Measurements from ENCODE around the gene FGF14.

DNA sequence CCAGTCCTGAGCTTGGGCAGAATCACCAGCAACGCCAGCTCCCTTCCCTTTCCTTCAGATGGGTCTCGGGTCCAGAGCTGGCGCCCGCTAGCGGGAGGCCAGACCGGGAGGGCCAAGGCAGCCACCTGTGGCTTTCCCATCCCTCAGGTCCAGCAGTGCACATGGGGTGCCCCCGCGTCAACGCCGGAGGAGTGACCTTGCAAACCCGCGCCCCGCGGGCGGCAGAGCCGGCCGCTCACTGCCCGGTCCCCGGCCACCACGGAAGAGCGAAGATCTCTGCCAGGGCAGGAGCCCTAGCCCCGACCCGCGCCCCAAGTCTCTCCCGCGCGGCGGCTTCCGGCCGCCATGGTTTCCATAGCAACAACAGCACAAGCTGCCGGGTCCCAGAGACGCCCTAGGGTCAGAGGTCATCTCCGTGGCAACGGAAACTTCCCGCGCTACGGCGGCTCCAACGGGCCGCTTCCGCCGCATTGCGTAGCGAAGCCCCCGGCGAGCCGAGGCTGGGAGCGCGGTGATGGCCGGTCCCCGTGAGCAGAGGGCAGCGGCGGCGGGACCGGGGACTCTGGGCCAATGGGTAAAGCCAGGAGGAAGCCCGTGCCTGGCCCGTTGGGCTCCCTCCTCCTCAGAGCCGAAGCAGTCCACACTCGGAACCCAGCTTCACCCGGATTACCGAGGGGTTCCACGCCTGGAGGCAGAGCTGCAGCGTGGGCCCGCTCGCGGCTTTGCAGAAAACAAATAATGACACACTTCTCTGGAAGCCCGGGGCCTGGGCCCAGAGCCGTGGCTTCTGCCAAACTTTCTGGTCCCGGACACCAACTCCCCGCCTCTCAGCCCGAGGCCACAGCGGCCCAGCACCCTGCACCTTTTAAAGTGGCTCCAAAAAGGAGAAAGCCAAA lies 7.4 kb downstream of the FGF14 start:
- TF ChIP-seq, protein P1, sequence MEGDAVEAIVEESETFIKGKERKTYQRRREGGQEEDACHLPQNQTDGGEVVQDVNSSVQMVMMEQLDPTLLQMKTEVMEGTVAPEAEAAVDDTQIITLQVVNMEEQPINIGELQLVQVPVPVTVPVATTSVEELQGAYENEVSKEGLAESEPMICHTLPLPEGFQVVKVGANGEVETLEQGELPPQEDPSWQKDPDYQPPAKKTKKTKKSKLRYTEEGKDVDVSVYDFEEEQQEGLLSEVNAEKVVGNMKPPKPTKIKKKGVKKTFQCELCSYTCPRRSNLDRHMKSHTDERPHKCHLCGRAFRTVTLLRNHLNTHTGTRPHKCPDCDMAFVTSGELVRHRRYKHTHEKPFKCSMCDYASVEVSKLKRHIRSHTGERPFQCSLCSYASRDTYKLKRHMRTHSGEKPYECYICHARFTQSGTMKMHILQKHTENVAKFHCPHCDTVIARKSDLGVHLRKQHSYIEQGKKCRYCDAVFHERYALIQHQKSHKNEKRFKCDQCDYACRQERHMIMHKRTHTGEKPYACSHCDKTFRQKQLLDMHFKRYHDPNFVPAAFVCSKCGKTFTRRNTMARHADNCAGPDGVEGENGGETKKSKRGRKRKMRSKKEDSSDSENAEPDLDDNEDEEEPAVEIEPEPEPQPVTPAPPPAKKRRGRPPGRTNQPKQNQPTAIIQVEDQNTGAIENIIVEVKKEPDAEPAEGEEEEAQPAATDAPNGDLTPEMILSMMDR (IDR thresholded peaks at IDR 0.05), result peak; percentile 29
- no peak for TF ChIP-seq ZFX (IDR thresholded peaks at IDR 0.05; ENCODE audit: borderline replicate concordance)

All from 22Rv1 (cell line).